Endodermal cell (in vitro differentiated cells): ENCODE results near the gene BRIX1. TPM values are rescaled to one million over a fixed set of nuclear protein-coding genes. Genes with fewer than 3 reads are reported as not detected.

Experiments used
- DNase-seq: peaks from one replicate; pipeline ENCODE4 v3.0.0-alpha.2; 2017
- H3K27ac ChIP-seq: 2 replicates; pipeline ENCODE4 v1.5.1; 2013; ENCODE audit warnings: mild to moderate bottlenecking, low read depth, low read length, moderate library complexity
- H3K27me3 ChIP-seq: 2 replicates; pipeline ENCODE4 v1.6.1; 2013; ENCODE audit warnings: mild to moderate bottlenecking, low read length, moderate library complexity; ENCODE audit not compliant: insufficient read depth, control insufficient read depth, poor library complexity, severe bottlenecking
- H3K36me3 ChIP-seq: 2 replicates; pipeline ENCODE4 v1.7.0; 2013; ENCODE audit warnings: mild to moderate bottlenecking, low read length, moderate library complexity; ENCODE audit not compliant: control insufficient read depth, insufficient read depth
- H3K4me1 ChIP-seq: one replicate; pipeline ENCODE4 v1.7.0; 2013; ENCODE audit warnings: low read length; ENCODE audit not compliant: control insufficient read depth, insufficient read depth
- H3K4me3 ChIP-seq: 2 replicates; pipeline ENCODE4 v1.5.1; 2013; ENCODE audit warnings: mild to moderate bottlenecking, low read length, moderate library complexity
- H3K9ac ChIP-seq: 2 replicates; pipeline ENCODE4 v1.6.1; 2013; ENCODE audit warnings: mild to moderate bottlenecking, low read length, moderate library complexity; ENCODE audit not compliant: poor library complexity, severe bottlenecking; ENCODE audit errors: extremely low read depth
- H3K9me3 ChIP-seq: 2 replicates; pipeline ENCODE4 v1.6.1; 2013; ENCODE audit warnings: mild to moderate bottlenecking, low read length, moderate library complexity; ENCODE audit not compliant: control insufficient read depth
- H3K27ac Mint-ChIP-seq: 2 replicates; pipeline ENCODE4 v1.8.0; 2020; ENCODE audit warnings: mixed read lengths
- H3K27me3 Mint-ChIP-seq: 2 replicates; pipeline ENCODE4 v1.8.0; 2021; ENCODE audit warnings: mild to moderate bottlenecking, mixed read lengths; ENCODE audit not compliant: insufficient read depth
- H3K36me3 Mint-ChIP-seq: 2 replicates; pipeline ENCODE4 v1.8.0; 2020; ENCODE audit warnings: low read depth, mixed read lengths
- H3K4me1 Mint-ChIP-seq: 2 replicates; pipeline ENCODE4 v1.8.0; 2020; ENCODE audit warnings: mixed read lengths
- H3K4me3 Mint-ChIP-seq: 2 replicates; pipeline ENCODE4 v1.8.0; 2020; ENCODE audit warnings: mild to moderate bottlenecking, moderate library complexity, mixed read lengths
- H3K9me3 Mint-ChIP-seq: 2 replicates; pipeline ENCODE4 v1.8.0; 2020; ENCODE audit warnings: mild to moderate bottlenecking, mixed read lengths
- WGBS, 2 experiments: methylation state at CpG; one replicate each; pipeline versions ENCODE4 v1.1.5 to v1.1.7; 2013; ENCODE audit warnings: missing lambda C conversion rate in 2 of 2, mixed read lengths in 1 of 2; ENCODE audit not compliant: insufficient coverage in 1 of 2, insufficient read length in 1 of 2; 5-methylcytosine and 5-hydroxymethylcytosine counted together
- total RNA-seq, 2 donors: library from RNA; stranded (reverse); fragmentation: NEBNext Ultra II Directional in 1 of 2; extraction: Animal tissue kit (Norgen Biotek cat#: 25700) in 1 of 2; gene quantifications; 2 replicates in 1 of 2; 3 replicates in 1 of 2; pipeline ENCODE4 v1.2.1, GENCODE V29; 2021
- TF ChIP-seq, protein P1 (sequence below): fragments of 200-600 bp; sonication (generic); conservative IDR thresholded peaks from 2 replicates; pipeline ENCODE4 v1.5.0; 2021; ENCODE audit warnings: antibody characterized with exemption, mild to moderate bottlenecking

Gene BRIX1
- total RNA-seq, 2 donors from 2014 or later: 46.0 to 54.7 TPM

GRCh38 chr5:34923694-34924461 lies 8.4 kb downstream of the BRIX1 start:
- Histone ChIP-seq H3K4me3 (no peak overlapping the region), H3K27ac (no peak overlapping the region), H3K9me3 (no peaks in the 10 kb centered on the region), H3K27me3 (no peaks in the 10 kb centered on the region), H3K4me1 (no peaks in the 10 kb centered on the region), H3K36me3 (peaks cover 77% of the 10 kb centered on the region), H3K9ac (no peak overlapping the region)
- no peak overlapping the region for H3K27ac Mint-ChIP-seq
- TF ChIP-seq, protein P1, sequence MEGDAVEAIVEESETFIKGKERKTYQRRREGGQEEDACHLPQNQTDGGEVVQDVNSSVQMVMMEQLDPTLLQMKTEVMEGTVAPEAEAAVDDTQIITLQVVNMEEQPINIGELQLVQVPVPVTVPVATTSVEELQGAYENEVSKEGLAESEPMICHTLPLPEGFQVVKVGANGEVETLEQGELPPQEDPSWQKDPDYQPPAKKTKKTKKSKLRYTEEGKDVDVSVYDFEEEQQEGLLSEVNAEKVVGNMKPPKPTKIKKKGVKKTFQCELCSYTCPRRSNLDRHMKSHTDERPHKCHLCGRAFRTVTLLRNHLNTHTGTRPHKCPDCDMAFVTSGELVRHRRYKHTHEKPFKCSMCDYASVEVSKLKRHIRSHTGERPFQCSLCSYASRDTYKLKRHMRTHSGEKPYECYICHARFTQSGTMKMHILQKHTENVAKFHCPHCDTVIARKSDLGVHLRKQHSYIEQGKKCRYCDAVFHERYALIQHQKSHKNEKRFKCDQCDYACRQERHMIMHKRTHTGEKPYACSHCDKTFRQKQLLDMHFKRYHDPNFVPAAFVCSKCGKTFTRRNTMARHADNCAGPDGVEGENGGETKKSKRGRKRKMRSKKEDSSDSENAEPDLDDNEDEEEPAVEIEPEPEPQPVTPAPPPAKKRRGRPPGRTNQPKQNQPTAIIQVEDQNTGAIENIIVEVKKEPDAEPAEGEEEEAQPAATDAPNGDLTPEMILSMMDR: no peak
- peaks cover 49% of the 10 kb centered on the region for H3K36me3 Mint-ChIP-seq
- DNase-seq: no peak
- 79 to 94% methylated on average over 2 of the region's 3 CpGs for WGBS, 2 experiments
- no peaks in the 10 kb centered on the region for H3K27me3 Mint-ChIP-seq
- no peak overlapping the region for H3K4me3 Mint-ChIP-seq
- no peaks in the 10 kb centered on the region for H3K4me1 Mint-ChIP-seq
- no peaks in the 10 kb centered on the region for H3K9me3 Mint-ChIP-seq

DNA sequence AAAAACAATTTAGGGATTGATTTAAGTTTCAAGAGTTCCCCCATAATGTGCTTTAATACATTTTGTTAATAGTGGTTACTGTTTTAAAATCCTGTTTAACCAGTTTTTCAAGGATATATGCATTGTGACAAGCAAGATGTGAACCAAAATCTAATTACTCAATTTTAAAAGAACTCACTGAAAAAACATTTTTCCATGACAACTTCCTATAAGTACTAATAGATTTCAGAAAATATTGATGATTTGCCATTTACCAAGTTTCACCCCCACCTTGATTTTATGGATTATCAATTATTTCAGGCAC lies 8.9 kb downstream of the BRIX1 start:
- no peak overlapping the region for H3K27ac Mint-ChIP-seq
- H3K4me3 Mint-ChIP-seq: no peak overlapping the region
- H3K36me3 Mint-ChIP-seq: peaks cover 49% of the 10 kb centered on the region
- H3K4me3 ChIP-seq: no peak overlapping the region
- H3K27me3 Mint-ChIP-seq: no peaks in the 10 kb centered on the region
- H3K4me1 ChIP-seq: no peaks in the 10 kb centered on the region
- H3K27ac ChIP-seq: no peak overlapping the region
- no peaks in the 10 kb centered on the region for H3K9me3 ChIP-seq
- no peak overlapping the region for H3K9ac ChIP-seq
- no peak for DNase-seq
- peaks cover 75% of the 10 kb centered on the region for H3K36me3 ChIP-seq
- TF ChIP-seq, protein P1: no peak
- no peaks in the 10 kb centered on the region for H3K9me3 Mint-ChIP-seq
- H3K27me3 ChIP-seq: no peaks in the 10 kb centered on the region
- H3K4me1 Mint-ChIP-seq: no peaks in the 10 kb centered on the region

- H3K27ac ChIP-seq: no peak overlapping the region
- peaks cover 39% of the 10 kb centered on the region for H3K36me3 Mint-ChIP-seq
- no peaks in the 10 kb centered on the region for H3K9me3 Mint-ChIP-seq
- no peak overlapping the region for H3K4me3 Mint-ChIP-seq
- H3K4me1 Mint-ChIP-seq: peaks cover 9% of the 10 kb centered on the region
- peaks cover 55% of the 10 kb centered on the region for H3K36me3 ChIP-seq
- H3K27me3 ChIP-seq: no peaks in the 10 kb centered on the region
- TF ChIP-seq, protein P1: no peak
- no peak overlapping the region for H3K9ac ChIP-seq
- DNase-seq: no peak
- H3K9me3 ChIP-seq: no peaks in the 10 kb centered on the region
- no peak overlapping the region for H3K4me3 ChIP-seq
- WGBS, 2 experiments: 100% methylated on average over 1 to 2 of the region's 3 CpGs
- H3K4me1 ChIP-seq: no peaks in the 10 kb centered on the region
- H3K27ac Mint-ChIP-seq: no peak overlapping the region
- no peaks in the 10 kb centered on the region for H3K27me3 Mint-ChIP-seq
These were observed 10.9 kb downstream of the BRIX1 start for GRCh38 chr5:34926318-34926888.
